Endodermal cell (in vitro differentiated cells): ENCODE results near the gene CD40. TPM values are rescaled to one million over a fixed set of nuclear protein-coding genes. Genes with fewer than 3 reads are reported as not detected.

Experiments used
- DNase-seq: peaks from one replicate; pipeline ENCODE4 v3.0.0-alpha.2; 2017
- H3K27ac ChIP-seq: 2 replicates; pipeline ENCODE4 v1.5.1; 2013; ENCODE audit warnings: mild to moderate bottlenecking, low read depth, low read length, moderate library complexity
- H3K27me3 ChIP-seq: 2 replicates; pipeline ENCODE4 v1.6.1; 2013; ENCODE audit warnings: mild to moderate bottlenecking, low read length, moderate library complexity; ENCODE audit not compliant: insufficient read depth, control insufficient read depth, poor library complexity, severe bottlenecking
- H3K36me3 ChIP-seq: 2 replicates; pipeline ENCODE4 v1.7.0; 2013; ENCODE audit warnings: mild to moderate bottlenecking, low read length, moderate library complexity; ENCODE audit not compliant: control insufficient read depth, insufficient read depth
- H3K4me1 ChIP-seq: one replicate; pipeline ENCODE4 v1.7.0; 2013; ENCODE audit warnings: low read length; ENCODE audit not compliant: control insufficient read depth, insufficient read depth
- H3K4me3 ChIP-seq: 2 replicates; pipeline ENCODE4 v1.5.1; 2013; ENCODE audit warnings: mild to moderate bottlenecking, low read length, moderate library complexity
- H3K9ac ChIP-seq: 2 replicates; pipeline ENCODE4 v1.6.1; 2013; ENCODE audit warnings: mild to moderate bottlenecking, low read length, moderate library complexity; ENCODE audit not compliant: poor library complexity, severe bottlenecking; ENCODE audit errors: extremely low read depth
- H3K9me3 ChIP-seq: 2 replicates; pipeline ENCODE4 v1.6.1; 2013; ENCODE audit warnings: mild to moderate bottlenecking, low read length, moderate library complexity; ENCODE audit not compliant: control insufficient read depth
- H3K27ac Mint-ChIP-seq: 2 replicates; pipeline ENCODE4 v1.8.0; 2020; ENCODE audit warnings: mixed read lengths
- H3K27me3 Mint-ChIP-seq: 2 replicates; pipeline ENCODE4 v1.8.0; 2021; ENCODE audit warnings: mild to moderate bottlenecking, mixed read lengths; ENCODE audit not compliant: insufficient read depth
- H3K36me3 Mint-ChIP-seq: 2 replicates; pipeline ENCODE4 v1.8.0; 2020; ENCODE audit warnings: low read depth, mixed read lengths
- H3K4me1 Mint-ChIP-seq: 2 replicates; pipeline ENCODE4 v1.8.0; 2020; ENCODE audit warnings: mixed read lengths
- H3K4me3 Mint-ChIP-seq: 2 replicates; pipeline ENCODE4 v1.8.0; 2020; ENCODE audit warnings: mild to moderate bottlenecking, moderate library complexity, mixed read lengths
- H3K9me3 Mint-ChIP-seq: 2 replicates; pipeline ENCODE4 v1.8.0; 2020; ENCODE audit warnings: mild to moderate bottlenecking, mixed read lengths
- CTCF ChIP-seq: fragments of 200-600 bp; sonication (generic); conservative IDR thresholded peaks from 2 replicates; pipeline ENCODE4 v1.5.0; 2021; ENCODE audit warnings: antibody characterized with exemption, mild to moderate bottlenecking
- WGBS, 2 experiments: methylation state at CpG; one replicate each; pipeline versions ENCODE4 v1.1.5 to v1.1.7; 2013; ENCODE audit warnings: missing lambda C conversion rate in 2 of 2, mixed read lengths in 1 of 2; ENCODE audit not compliant: insufficient coverage in 1 of 2, insufficient read length in 1 of 2; 5-methylcytosine and 5-hydroxymethylcytosine counted together
- total RNA-seq, 2 donors: library from RNA; stranded (reverse); fragmentation: NEBNext Ultra II Directional in 1 of 2; extraction: Animal tissue kit (Norgen Biotek cat#: 25700) in 1 of 2; gene quantifications; 2 replicates in 1 of 2; 3 replicates in 1 of 2; pipeline ENCODE4 v1.2.1, GENCODE V29; 2021

The CD40 gene
- total RNA-seq, 2 donors from 2014 or later = 9.0 to 16.4 TPM

GRCh38 chr20:46156065-46156464 lies 38.0 kb downstream of the CD40 start:
- Mint-ChIP-seq H3K27ac (no peak overlapping the region), H3K36me3 (no peaks in the 10 kb centered on the region)
- 67 to 72% methylated on average over 8 of the region's 8 CpGs for WGBS, 2 experiments

DNA sequence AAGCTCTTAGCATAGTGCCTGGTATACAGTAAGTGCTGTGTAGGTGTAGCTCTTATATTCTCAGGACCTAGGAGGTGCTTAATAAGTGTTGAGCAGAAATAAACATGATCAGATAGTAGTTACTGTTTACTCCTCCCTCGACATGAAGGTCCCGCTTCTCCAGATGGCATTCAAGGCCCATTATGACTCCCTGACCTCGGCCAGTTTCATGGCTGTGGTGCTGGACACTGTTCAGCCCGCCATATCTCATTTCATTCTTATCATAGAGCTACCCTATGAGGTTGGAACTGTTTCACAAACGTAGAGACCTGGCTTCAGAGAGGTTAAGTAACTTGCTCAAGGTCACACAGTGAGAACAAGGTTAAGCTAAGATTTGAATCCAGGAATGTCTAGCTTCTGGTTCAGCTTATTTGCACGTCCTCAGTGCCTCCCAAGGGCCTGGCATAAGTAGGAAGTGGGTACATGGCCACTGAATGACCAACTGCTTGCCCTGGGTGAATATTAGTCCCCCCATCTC lies 39.0 kb downstream of the CD40 start:
- no peaks in the 10 kb centered on the region for H3K9me3 ChIP-seq
- WGBS, 2 experiments = 89 to 90% methylated on average over 4 to 6 of the region's 6 CpGs
- H3K36me3 Mint-ChIP-seq = no peaks in the 10 kb centered on the region
- H3K27me3 Mint-ChIP-seq = peaks cover 12% of the 10 kb centered on the region
- no peak overlapping the region for H3K27ac Mint-ChIP-seq
- no peak for DNase-seq
- no peaks in the 10 kb centered on the region for H3K9me3 Mint-ChIP-seq
- no peak overlapping the region for H3K4me3 ChIP-seq
- no peaks in the 10 kb centered on the region for H3K4me1 ChIP-seq
- H3K27me3 ChIP-seq = peaks cover 25% of the 10 kb centered on the region
- H3K4me1 Mint-ChIP-seq = peaks cover 2% of the 10 kb centered on the region
- no peak overlapping the region for H3K9ac ChIP-seq
- no peak for TF ChIP-seq CTCF
- H3K27ac ChIP-seq = no peak overlapping the region
- no peaks in the 10 kb centered on the region for H3K36me3 ChIP-seq
- no peak overlapping the region for H3K4me3 Mint-ChIP-seq

More at GRCh38 chr20:46156065-46156464, 38.0 kb downstream of the CD40 start:
- Mint-ChIP-seq H3K4me1 (peaks cover 2% of the 10 kb centered on the region), H3K9me3 (no peaks in the 10 kb centered on the region), H3K27me3 (peaks cover 7% of the 10 kb centered on the region), H3K4me3 (no peak overlapping the region)
- H3K27me3 ChIP-seq = peaks cover 17% of the 10 kb centered on the region
- H3K9ac ChIP-seq = no peak overlapping the region
- no peak overlapping the region for H3K4me3 ChIP-seq
- DNase-seq = peak; percentile 67
- H3K4me1 ChIP-seq = no peaks in the 10 kb centered on the region
- H3K27ac ChIP-seq = no peak overlapping the region
- H3K9me3 ChIP-seq = no peaks in the 10 kb centered on the region
- no peaks in the 10 kb centered on the region for H3K36me3 ChIP-seq
- no peak for TF ChIP-seq CTCF

DNA sequence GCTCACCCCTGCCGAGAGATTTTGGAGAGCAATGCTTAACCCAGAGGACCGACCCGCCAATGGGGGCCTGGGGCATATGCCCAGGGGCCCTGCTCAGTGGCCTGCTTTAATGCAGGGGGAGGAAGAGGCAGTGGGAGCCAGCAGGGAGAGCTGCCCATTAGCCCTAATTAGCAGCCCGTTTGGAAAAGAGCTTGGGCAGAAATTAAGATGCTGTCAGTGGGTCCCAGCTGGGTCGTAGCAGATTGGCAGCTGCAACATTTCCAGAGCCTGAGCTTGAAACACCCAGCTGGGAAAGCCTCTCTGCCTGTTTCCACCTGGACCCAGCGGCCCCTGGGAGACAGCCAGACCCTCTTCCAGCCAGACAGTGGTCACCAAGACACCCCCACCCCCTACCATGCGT lies 39.5 kb downstream of the CD40 start:
- Mint-ChIP-seq H3K36me3 (no peaks in the 10 kb centered on the region), H3K9me3 (no peaks in the 10 kb centered on the region), H3K4me1 (peaks cover 2% of the 10 kb centered on the region), H3K27me3 (peaks cover 17% of the 10 kb centered on the region), H3K27ac (no peak overlapping the region), H3K4me3 (no peak overlapping the region)
- H3K27me3 ChIP-seq = peaks cover 30% of the 10 kb centered on the region
- H3K36me3 ChIP-seq = no peaks in the 10 kb centered on the region
- DNase-seq = no peak
- no peaks in the 10 kb centered on the region for H3K4me1 ChIP-seq
- H3K4me3 ChIP-seq = no peak overlapping the region
- WGBS, 2 experiments = 79 to 85% methylated on average over 5 to 7 of the region's 7 CpGs
- H3K9me3 ChIP-seq = no peaks in the 10 kb centered on the region
- no peak overlapping the region for H3K9ac ChIP-seq
- no peak for TF ChIP-seq CTCF
- no peak overlapping the region for H3K27ac ChIP-seq
